NCI-H774 (cell line): Measurements from ENCODE around the gene KLHL29.

Experiments
- DNase-seq: peaks from one replicate; lab custom pipeline; 2025; lab: John Stamatoyannopoulos, UW

Gene KLHL29

GRCh38 chr2:23531280-23531679, 146.3 kb downstream of the KLHL29 start:
- DNase-seq, result no peak

- no peak for DNase-seq
These were observed 146.9 kb downstream of the KLHL29 start for GRCh38 chr2:23531881-23532280.

DNA sequence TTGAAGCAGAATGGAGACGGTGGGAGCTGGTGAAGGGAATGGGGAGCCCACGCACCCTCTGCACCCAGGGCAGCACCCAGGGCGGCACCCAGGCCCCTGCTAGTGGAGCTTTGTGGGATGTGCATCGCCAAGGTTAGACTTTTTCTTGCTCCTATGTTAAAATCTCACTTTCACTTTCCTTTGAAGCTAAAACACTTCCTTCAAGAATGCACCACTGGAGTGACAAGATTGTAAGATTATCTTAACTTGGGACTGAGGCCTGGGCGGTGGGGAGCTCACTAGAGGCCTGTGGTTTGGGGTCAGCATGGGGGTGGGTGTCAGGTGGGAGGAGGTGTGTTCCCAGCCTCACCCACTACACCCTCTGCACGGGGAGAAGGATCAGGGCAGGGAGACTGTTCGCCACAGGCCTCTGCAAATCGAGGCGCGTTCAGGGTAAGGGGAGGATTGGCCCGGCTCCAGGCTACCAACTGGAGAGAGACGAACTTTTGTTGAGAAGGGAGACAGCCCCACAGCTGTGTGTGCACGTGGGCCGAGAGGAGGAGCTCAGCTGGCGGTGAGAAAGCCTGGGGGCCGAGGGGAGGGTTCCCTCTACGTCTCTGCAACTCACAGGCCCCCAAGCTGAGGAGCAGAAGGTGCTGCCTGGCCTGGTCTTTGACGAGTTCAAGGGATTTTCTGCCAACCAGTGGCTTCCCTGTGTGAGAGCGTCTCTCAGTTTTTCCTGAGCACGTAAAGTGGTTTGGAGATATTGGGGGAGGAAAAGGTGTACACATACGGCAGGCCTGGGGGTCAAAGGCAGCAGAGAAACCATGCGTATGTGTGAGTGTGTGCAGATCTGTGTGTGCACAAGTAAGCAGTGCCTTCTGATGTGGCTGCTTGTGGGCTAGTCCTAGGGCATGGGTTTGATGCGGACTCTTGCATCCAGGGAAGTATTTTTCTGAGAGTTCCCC, 147.7 kb downstream of the KLHL29 start:
- no peak for DNase-seq

- DNase-seq, result no peak
These were observed 148.3 kb downstream of the KLHL29 start for GRCh38 chr2:23533338-23533695.

DNA sequence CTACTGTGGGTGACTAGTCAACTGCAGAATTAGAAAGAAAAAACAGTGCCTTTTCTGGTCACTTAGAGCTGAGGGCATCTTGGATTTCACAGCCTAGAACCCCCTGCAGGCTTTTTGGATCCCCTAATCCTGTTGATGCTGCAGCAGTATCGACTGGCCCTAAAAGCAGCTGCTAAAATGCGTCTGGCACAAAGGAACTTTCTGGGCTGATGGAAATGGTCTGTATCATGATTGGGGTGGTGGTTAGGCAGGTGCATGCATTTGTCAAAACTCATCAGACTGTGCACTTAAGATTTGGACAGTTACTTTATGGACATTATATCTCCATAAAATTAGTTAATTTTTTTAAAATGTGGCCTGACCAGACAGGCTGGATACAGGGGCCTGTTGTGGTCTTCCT, 149.8 kb downstream of the KLHL29 start:
- no peak for DNase-seq

DNA sequence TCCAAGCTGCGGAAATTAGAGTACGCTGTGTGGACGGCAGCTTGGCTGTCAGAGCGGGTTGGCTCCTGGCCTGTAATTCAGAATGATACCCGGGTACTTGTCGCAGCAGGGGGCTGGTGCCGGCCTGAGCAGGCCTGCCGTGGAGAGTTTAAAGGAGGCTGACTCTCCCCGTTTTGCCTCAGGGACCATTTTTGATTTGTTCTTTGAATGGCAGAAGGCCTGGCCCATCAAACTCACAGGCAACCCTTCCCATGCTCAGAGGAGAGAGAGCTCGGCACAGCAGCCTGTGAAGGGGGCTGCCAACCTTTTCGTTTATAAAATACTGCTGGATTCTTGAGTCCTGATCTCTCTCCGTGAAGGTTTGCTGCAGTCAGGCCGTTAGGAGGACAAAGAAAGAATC, 151.3 kb downstream of the KLHL29 start:
- no peak for DNase-seq

DNA sequence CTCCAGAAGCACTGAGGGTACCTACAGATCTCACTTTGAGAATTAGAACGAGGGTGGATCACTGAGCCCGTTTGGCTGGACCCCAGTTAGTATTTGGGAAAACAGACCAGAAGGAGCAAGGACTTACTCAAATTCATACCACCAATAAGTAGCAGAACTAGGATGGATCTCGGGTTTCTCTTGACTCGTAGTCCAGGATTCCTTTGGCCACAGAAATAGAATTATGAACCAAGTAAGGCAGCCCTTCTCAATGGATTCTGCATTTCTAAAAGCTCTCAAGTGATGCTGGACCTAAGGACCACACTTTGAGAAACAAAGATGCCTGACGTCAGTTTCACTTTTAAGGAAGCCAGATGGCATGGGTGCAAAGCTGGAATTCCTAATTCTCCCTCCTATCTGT, 153.0 kb downstream of the KLHL29 start:
- no peak for DNase-seq

GRCh38 chr2:23538566-23538965, 153.6 kb downstream of the KLHL29 start:
- DNase-seq, result no peak

DNA sequence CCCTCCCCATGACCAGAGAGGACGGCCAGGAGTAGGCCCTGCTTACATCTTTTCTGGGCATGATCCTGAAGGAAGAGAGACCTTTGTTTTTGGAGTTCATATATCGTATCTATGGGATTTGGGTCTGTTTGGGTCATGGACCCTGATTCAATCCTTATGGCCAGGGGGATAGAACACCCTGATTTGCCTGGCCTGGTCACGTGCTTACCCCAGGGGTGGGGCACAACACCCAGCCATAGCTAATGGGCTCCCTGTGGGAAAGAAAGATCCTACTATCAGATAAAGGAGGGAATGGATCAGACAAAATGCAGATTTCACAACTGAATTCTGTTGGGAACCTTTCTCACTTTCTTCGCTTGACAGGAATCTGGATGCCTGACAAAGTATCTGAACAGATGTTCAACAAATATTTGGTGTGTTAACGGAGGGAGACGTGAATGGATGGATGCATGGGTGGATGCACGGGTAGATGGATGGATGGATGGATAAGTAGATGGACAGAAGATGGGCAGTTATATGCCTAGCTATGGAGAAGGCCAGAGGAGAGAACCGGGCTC, 155.9 kb downstream of the KLHL29 start:
- DNase-seq, result no peak

DNA sequence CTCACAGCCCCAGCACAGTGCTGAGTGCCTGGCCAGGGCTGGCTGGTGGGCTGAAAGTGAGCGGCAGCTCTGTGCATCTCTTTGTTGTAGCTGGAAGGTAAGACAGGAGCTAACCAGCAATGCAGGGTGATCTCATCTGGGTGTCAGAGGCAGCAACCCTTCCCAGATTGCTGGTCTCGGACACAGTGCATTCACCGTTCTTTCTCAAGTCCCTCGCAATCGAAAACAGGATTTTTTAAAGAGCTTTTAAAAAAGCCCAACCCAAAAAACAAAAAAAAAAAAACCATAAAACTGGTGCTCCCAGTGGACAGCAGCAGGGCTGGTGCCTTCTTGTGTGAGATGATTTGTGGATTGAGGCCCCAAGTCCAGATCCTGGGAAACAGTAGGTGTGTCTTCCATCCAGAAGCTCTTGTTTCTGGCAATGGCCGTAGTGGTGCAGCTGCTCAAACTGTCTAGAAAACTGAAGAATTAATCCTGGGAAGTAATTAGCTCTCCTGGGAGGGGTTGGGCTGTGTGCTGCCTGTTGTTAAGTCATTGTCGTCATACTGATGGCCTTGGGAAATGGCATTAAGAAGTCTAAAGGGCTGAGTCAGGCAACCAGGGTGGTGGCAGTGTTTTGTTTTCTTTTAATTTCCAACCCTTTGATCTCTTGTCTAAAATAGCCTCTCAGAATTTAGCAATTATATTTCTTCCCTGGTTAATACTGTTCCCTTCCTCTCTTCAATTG, 156.7 kb downstream of the KLHL29 start:
- peak; percentile 22 for DNase-seq

DNA sequence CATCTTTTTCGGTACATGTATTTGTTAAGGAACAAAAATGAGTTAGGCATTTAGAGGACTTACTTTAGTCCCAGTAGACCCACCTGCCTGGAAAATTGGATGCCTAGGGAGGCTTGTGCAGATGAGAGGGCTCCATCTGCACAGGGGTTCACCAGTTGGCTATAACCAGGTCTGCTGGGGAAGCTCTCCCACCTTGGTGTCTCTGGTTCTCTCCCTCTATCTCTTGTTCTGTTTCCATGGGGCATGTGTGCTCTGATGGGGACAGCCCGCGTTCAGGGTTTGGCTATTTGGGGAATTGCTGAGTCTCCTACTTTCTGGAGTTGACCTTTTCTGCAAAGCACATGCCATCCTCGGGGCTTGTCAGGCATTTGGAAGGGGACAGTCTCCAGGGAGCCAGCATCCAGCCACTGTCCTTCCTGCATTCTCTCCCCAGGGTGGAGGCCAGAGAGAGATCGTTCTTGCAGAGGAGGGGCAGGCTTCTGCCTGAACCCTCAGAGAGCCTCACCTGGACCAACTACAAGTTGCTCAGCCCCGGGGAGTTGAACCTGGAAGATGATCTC, 157.3 kb downstream of the KLHL29 start:
- no peak for DNase-seq

- DNase-seq, result no peak
These were observed 158.3 kb downstream of the KLHL29 start for GRCh38 chr2:23543302-23543701.

DNA sequence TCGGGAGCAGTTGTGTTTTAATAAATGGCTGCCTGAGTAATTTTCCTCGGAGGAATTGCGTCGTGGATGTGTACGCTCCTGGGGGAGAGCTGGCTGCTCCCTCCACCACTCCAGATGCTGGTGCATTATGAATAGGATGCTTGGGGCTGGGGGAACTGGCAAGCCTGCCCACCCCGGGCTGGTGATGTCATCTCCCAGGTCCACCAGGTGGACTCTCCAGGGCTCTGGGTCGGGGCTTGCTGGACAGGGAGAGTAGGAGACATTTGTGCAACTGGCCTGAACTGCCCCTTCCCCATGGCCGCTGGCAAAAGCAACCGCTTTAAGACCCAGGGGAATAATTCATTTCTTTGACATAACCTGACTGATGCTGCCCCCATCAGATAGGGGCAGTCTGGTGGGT, 158.7 kb downstream of the KLHL29 start:
- DNase-seq, result no peak

- DNase-seq, result no peak
These were observed 159.8 kb downstream of the KLHL29 start for GRCh38 chr2:23544589-23545295.

GRCh38 chr2:23545396-23545795, 160.4 kb downstream of the KLHL29 start:
- DNase-seq, result no peak

DNA sequence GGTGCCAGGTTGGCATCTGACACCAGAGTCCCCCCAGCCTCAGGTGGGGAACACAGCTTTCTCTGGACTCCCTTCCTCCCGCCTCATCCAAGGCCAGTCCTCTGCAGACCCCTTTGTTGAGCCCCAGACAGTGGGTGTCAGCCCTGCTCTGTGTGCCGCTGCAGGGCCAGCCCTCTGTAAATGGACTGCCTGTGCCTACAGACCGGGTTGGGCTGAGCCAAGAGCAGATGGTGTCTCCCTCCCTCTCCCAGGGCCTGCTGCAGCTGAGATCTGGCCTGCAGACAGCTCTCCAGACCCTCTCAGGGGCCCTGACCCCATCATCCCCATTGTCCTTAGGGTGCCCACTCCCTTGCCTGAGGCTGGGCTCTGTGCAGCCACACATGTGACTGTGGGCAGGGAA, 160.8 kb downstream of the KLHL29 start:
- no peak for DNase-seq

DNA sequence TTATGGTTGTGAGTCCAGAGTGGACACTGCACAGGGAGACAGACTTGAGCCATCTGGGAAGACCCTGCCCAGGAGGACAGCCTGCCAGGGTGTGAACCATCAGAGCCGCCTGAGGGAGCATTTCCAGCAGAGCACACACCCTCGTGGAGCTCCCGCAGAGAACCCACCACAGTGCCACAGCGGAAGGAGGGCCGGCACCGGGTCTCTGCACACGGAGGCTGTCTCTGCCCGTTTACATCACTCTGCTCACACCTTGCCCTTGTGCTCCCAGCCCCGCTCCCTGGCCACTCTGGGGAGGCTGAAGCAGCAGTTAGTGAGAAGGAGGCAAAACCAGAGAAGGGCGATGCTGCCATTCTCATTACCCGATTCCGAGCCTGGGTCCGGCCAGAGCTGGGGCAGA, 161.9 kb downstream of the KLHL29 start:
- no peak for DNase-seq

DNA sequence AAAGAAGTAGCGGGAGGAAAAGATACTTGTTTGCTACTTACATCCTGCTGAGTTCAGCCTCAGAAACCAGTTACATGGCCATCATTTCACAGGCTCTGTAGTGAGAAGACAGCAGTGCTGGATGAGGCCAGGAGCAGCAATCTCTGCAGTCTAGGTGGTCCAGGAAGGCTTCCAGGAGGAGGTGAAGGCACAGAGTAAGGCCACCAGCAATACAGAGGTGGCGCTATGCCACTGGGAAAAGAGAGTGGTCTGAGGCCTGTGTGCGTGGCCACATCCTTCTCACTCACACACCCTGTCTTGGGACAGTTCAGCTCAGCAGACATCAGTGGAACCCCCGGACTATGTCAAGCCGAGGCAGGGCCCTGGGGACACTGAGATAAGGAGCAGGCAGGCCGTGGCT, 162.7 kb downstream of the KLHL29 start:
- no peak for DNase-seq

DNA sequence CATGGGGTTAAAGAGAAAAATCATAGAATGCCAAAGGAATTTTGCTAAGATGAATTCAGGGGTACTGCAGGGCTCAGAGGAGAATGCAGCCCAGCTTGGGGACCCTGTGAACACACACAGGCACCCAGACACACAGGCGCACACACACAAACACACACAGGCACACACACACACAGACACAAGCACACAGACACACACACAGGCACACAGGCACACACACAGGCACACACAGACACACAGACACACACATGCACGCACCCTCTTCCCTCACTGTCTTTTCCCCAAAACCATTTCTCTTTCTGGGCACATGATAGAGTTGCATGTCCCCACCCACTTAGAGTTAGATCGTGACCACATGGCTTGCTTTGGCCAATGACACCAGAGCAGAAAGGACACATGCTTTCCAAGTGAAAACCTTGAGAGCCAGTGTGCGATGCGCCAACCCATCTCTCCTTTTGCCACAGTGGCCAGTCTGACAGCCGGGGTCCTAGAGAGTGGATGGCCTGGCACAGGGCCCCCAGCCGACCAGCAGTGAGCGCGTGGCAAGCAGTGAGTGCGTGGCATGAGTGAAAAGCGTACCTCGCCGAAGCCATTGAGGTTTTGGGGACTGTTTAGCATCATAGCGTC, 163.3 kb downstream of the KLHL29 start:
- no peak for DNase-seq

GRCh38 chr2:23549051-23549450, 164.1 kb downstream of the KLHL29 start:
- peak; percentile 85 for DNase-seq

GRCh38 chr2:23549821-23550530, 165.0 kb downstream of the KLHL29 start:
- no peak for DNase-seq
